Loucy (cell line): Measurements from ENCODE around the gene TIMM22.

ENCODE experiments used
- H2AFZ ChIP-seq: fragments of 200-600 bp; sonication (generic); 2 replicates; pipeline ENCODE4 v1.6.0; 2016; ENCODE audit warnings: antibody characterized with exemption, mild to moderate bottlenecking, low read length, moderate library complexity
- H3F3A ChIP-seq: fragments of 200-600 bp; 2 replicates; pipeline ENCODE4 v1.6.0; 2016; ENCODE audit warnings: antibody characterized with exemption, low read depth, mild to moderate bottlenecking
- H3K27me3 ChIP-seq: fragments of 200-600 bp; sonication (generic); 2 replicates; pipeline ENCODE4 v1.6.1; 2014; ENCODE audit warnings: low read length, mild to moderate bottlenecking; ENCODE audit not compliant: insufficient read depth, poor library complexity, severe bottlenecking
- H3K36me3 ChIP-seq: fragments of 200-600 bp; sonication (generic); 2 replicates; pipeline ENCODE4 v1.6.1; 2016; ENCODE audit warnings: low read length; ENCODE audit not compliant: insufficient read depth
- H3K4me1 ChIP-seq: fragments of 200-600 bp; sonication (generic); 2 replicates; pipeline ENCODE4 v1.5.1; 2014; ENCODE audit warnings: low read length, mild to moderate bottlenecking; ENCODE audit not compliant: insufficient read depth, poor library complexity, severe bottlenecking
- H3K4me2 ChIP-seq: fragments of 200-600 bp; sonication (generic); 2 replicates; pipeline ENCODE4 v1.6.0; 2014; ENCODE audit warnings: antibody characterized with exemption, low read length, low read depth, mild to moderate bottlenecking; ENCODE audit not compliant: poor library complexity, severe bottlenecking
- H3K4me3 ChIP-seq: fragments of 200-600 bp; sonication (generic); 2 replicates; pipeline ENCODE4 v1.5.1; 2014; ENCODE audit warnings: low read length, mild to moderate bottlenecking, mixed read lengths; ENCODE audit not compliant: poor library complexity, severe bottlenecking
- H3K79me2 ChIP-seq: fragments of 200-600 bp; sonication (generic); 2 replicates; pipeline ENCODE4 v1.6.1; 2014; ENCODE audit warnings: low read length; ENCODE audit not compliant: insufficient read depth
- H3K9ac ChIP-seq: fragments of 200-600 bp; sonication (generic); 2 replicates; pipeline ENCODE4 v1.6.0; 2014; ENCODE audit warnings: mild to moderate bottlenecking, low read depth, low read length, moderate library complexity; ENCODE audit not compliant: poor library complexity, severe bottlenecking
- H3K9me2 ChIP-seq: fragments of 200-600 bp; sonication (generic); replicated peaks from 2 replicates; pipeline ENCODE4 v1.6.1; 2016; ENCODE audit warnings: low read depth, low read length, mixed read lengths
- H3K9me3 ChIP-seq: fragments of 200-600 bp; sonication (generic); 2 replicates; pipeline ENCODE4 v1.6.1; 2014; ENCODE audit warnings: mild to moderate bottlenecking, antibody characterized with exemption, low read length, low read depth; ENCODE audit not compliant: insufficient read depth
- H4K20me1 ChIP-seq: fragments of 200-600 bp; sonication (generic); 2 replicates; pipeline ENCODE4 v1.6.0; 2014; ENCODE audit warnings: antibody characterized with exemption, low read length, mild to moderate bottlenecking; ENCODE audit not compliant: insufficient read depth, poor library complexity, severe bottlenecking
- EZH2phosphoT487 ChIP-seq: fragments of 200-600 bp; IDR thresholded peaks from 2 replicates; pipeline ENCODE4 v1.6.1; 2018; ENCODE audit warnings: antibody characterized with exemption, mild to moderate bottlenecking, moderate library complexity, borderline replicate concordance
- TF ChIP-seq, protein P1 (sequence below): fragments of 200-600 bp; sonication (generic); conservative IDR thresholded peaks from 2 replicates; pipeline ENCODE4 v1.5.1; 2014; ENCODE audit warnings: mild to moderate bottlenecking, antibody characterized with exemption, low read length

The TIMM22 gene

DNA sequence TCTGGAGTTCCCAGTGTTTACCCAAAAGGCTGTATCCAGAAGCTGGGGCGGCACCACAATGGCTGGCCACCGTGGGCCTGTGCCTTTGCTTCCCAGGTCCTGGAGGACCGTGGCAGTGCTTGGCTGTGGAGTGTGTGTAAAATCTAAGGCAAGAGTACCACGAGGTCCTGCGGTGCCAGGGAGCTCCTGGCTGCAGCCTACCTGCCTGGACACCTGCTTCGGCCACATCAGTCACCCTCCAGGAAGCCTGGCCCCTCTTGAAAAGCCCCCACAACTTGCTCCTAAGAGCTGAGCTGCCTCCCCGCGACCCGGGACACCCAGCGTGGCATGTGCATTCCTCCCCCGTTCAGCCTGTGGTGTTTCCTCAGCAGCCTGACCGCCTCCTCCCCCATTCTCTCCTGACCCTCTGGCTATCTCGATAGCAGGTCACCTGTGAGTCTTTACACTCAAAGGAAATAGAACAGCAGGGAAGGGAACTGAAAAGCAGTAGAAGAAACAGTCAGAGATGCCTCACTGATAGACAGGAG is 7.9 kb downstream of the TIMM22 start:
- Histone ChIP-seq H3K4me3 (no peak overlapping the region), H2AFZ (no peak overlapping the region), H3K9ac (no peak overlapping the region), H3K4me1 (peaks cover 4% of the 10 kb centered on the region), H3K79me2 (no peaks in the 10 kb centered on the region), H3K9me2 (no peaks in the 10 kb centered on the region), H3K36me3 (peaks cover 22% of the 10 kb centered on the region; the same call in 1 of the 2 replicates), H3K4me2 (peak overlapping the region; percentile 5), H3K9me3 (no peaks in the 10 kb centered on the region), H3F3A (no peaks in the 10 kb centered on the region), H3K27me3 (no peaks in the 10 kb centered on the region), H4K20me1 (no peaks in the 10 kb centered on the region)
- TF ChIP-seq EZH2phosphoT487 = no peak
- TF ChIP-seq, protein P1, sequence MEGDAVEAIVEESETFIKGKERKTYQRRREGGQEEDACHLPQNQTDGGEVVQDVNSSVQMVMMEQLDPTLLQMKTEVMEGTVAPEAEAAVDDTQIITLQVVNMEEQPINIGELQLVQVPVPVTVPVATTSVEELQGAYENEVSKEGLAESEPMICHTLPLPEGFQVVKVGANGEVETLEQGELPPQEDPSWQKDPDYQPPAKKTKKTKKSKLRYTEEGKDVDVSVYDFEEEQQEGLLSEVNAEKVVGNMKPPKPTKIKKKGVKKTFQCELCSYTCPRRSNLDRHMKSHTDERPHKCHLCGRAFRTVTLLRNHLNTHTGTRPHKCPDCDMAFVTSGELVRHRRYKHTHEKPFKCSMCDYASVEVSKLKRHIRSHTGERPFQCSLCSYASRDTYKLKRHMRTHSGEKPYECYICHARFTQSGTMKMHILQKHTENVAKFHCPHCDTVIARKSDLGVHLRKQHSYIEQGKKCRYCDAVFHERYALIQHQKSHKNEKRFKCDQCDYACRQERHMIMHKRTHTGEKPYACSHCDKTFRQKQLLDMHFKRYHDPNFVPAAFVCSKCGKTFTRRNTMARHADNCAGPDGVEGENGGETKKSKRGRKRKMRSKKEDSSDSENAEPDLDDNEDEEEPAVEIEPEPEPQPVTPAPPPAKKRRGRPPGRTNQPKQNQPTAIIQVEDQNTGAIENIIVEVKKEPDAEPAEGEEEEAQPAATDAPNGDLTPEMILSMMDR = no peak

DNA sequence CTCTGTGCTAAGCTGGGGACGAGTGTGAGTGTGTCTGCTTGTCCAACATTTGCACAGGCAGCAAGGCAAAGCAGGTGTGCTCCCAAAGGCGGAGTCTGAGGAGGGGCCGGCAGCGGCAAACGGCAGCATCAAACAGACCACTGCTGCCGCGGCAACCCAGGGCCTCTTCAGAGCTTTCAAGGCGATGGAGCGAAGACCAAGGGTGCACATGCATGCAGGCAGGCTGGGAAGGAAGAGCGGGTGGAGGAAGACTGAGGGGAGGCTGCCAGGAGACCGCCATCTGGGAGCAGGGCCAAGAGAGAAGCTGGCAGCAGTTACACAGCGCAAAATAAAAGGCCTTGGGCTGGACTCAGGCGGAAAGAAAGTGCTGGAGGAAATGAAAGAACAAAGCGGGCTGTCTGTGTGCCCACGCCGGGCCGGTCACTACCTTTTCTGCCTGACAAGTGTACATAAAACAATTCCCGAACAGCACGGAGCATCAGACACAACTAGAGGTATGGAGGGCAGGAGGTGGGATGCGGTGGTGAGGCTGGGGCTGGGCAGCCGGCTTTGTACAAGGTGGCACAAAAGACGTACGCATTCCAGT is 8.5 kb downstream of the TIMM22 start:
- Histone ChIP-seq H3K4me1 (peaks cover 4% of the 10 kb centered on the region), H2AFZ (no peak overlapping the region), H4K20me1 (no peaks in the 10 kb centered on the region)

DNA sequence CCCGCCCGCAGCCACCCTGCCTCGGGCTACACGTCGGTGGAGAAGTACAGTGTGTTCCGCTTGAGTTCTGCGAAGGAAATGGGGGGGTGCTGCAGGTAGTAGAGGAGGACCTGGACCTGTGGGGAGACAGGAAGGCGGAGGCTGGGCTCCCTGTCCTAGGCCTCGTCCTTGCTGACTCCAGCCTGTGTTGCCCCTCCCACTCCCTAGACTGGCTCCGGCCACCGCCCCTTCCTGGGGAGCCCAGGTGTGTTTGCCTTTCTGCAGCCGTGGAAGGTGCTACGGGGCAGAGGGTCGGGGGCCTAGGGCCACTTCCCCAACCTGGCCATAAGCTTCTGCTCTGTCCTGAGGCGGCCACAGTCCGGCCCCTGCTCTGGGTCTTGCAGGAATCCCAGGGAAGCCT is 9.1 kb downstream of the TIMM22 start:
- Histone ChIP-seq H2AFZ (no peak overlapping the region), H3K9ac (no peak overlapping the region), H3F3A (no peaks in the 10 kb centered on the region), H3K27me3 (no peaks in the 10 kb centered on the region), H3K4me3 (no peak overlapping the region), H3K9me3 (no peaks in the 10 kb centered on the region), H3K4me2 (no peak overlapping the region), H3K79me2 (no peaks in the 10 kb centered on the region), H4K20me1 (no peaks in the 10 kb centered on the region), H3K9me2 (no peaks in the 10 kb centered on the region), H3K36me3 (peaks cover 27% of the 10 kb centered on the region; the same call in 1 of the 2 replicates), H3K4me1 (peaks cover 4% of the 10 kb centered on the region)
- TF ChIP-seq EZH2phosphoT487 = no peak
- TF ChIP-seq, protein P1 = no peak

More for the DNA sequence above, 8.5 kb downstream of the TIMM22 start:
- Histone ChIP-seq H3K9me2 (no peaks in the 10 kb centered on the region), H3K4me2 (peak overlapping the region; percentile 5), H3K79me2 (no peaks in the 10 kb centered on the region), H3K4me3 (no peak overlapping the region), H3K9ac (no peak overlapping the region), H3F3A (no peaks in the 10 kb centered on the region), H3K27me3 (no peaks in the 10 kb centered on the region), H3K36me3 (peaks cover 28% of the 10 kb centered on the region; the same call in 1 of the 2 replicates), H3K9me3 (no peaks in the 10 kb centered on the region)
- TF ChIP-seq, protein P1 = no peak
- no peak for TF ChIP-seq EZH2phosphoT487
